ENCODE results near the gene EEPD1.

Gene EEPD1

GRCh38 chr7:36305648-36306047 is 152.6 kb downstream of the EEPD1 start:
- DNase-seq, result no peak
- no peak overlapping the region for H3K4me3 ChIP-seq (ENCODE audit: low read depth in 1 of 2, low read length in 2 of 2)
- H4K20me1 ChIP-seq (ENCODE audit: insufficient read depth, low read length), result no peaks in the 10 kb centered on the region
- H3K9me3 ChIP-seq (ENCODE audit: insufficient read depth, low read length, severe bottlenecking), result no peaks in the 10 kb centered on the region
- no peaks in the 10 kb centered on the region for H3K79me2 ChIP-seq (ENCODE audit: insufficient read depth, low read length)
- no peaks in the 10 kb centered on the region for H3K27me3 ChIP-seq (ENCODE audit: insufficient read depth, low read length, poor library complexity)
- no peak overlapping the region for H2AFZ ChIP-seq (ENCODE audit: low read depth, low read length)
- H3K4me1 ChIP-seq (ENCODE audit: insufficient read depth, low read length), result no peaks in the 10 kb centered on the region
- TF ChIP-seq EZH2 (IDR thresholded peaks at IDR 0.05; ENCODE audit: borderline replicate concordance, low read depth, low read length, severe bottlenecking) (no peak), CTCF (IDR thresholded peaks at IDR 0.05; ENCODE audit: borderline replicate concordance, extremely low read depth, low read length, poor library complexity, severe bottlenecking) (no peak)
- H3K36me3 ChIP-seq (ENCODE audit: insufficient read depth, low read length), result no peaks in the 10 kb centered on the region
- no peak overlapping the region for H3K9ac ChIP-seq (ENCODE audit: low read depth, low read length)
- H3K27ac ChIP-seq (ENCODE audit: low read length), result no peak overlapping the region
- no peak for ATAC-seq (ENCODE audit: insufficient read depth, low read depth)
- no peak overlapping the region for H3K4me2 ChIP-seq (ENCODE audit: insufficient read depth, low read length)

GRCh38 chr7:36306222-36306621 is 153.2 kb downstream of the EEPD1 start:
- H3K36me3 ChIP-seq (ENCODE audit: insufficient read depth, low read length), result no peaks in the 10 kb centered on the region
- TF ChIP-seq EZH2 (IDR thresholded peaks at IDR 0.05; ENCODE audit: borderline replicate concordance, low read depth, low read length, severe bottlenecking) (no peak), CTCF (IDR thresholded peaks at IDR 0.05; ENCODE audit: borderline replicate concordance, extremely low read depth, low read length, poor library complexity, severe bottlenecking) (no peak)
- DNase-seq (no peak), ATAC-seq (ENCODE audit: insufficient read depth, low read depth) (no peak)
- no peak overlapping the region for H3K27ac ChIP-seq (ENCODE audit: low read length)
- no peak overlapping the region for H3K9ac ChIP-seq (ENCODE audit: low read depth, low read length)
- no peaks in the 10 kb centered on the region for H4K20me1 ChIP-seq (ENCODE audit: insufficient read depth, low read length)
- no peaks in the 10 kb centered on the region for H3K9me3 ChIP-seq (ENCODE audit: insufficient read depth, low read length, severe bottlenecking)
- H3K27me3 ChIP-seq (ENCODE audit: insufficient read depth, low read length, poor library complexity), result no peaks in the 10 kb centered on the region
- no peaks in the 10 kb centered on the region for H3K79me2 ChIP-seq (ENCODE audit: insufficient read depth, low read length)
- no peaks in the 10 kb centered on the region for H3K4me1 ChIP-seq (ENCODE audit: insufficient read depth, low read length)
- H2AFZ ChIP-seq (ENCODE audit: low read depth, low read length), result no peak overlapping the region
- no peak overlapping the region for H3K4me3 ChIP-seq (ENCODE audit: low read depth in 1 of 2, low read length in 2 of 2)
- H3K4me2 ChIP-seq (ENCODE audit: insufficient read depth, low read length), result no peak overlapping the region

GRCh38 chr7:36306722-36307121 is 153.7 kb downstream of the EEPD1 start:
- ATAC-seq (ENCODE audit: insufficient read depth, low read depth) (no peak), DNase-seq (no peak)
- no peak overlapping the region for H3K4me3 ChIP-seq (ENCODE audit: low read depth in 1 of 2, low read length in 2 of 2)
- no peaks in the 10 kb centered on the region for H3K4me1 ChIP-seq (ENCODE audit: insufficient read depth, low read length)
- TF ChIP-seq EZH2 (IDR thresholded peaks at IDR 0.05; ENCODE audit: borderline replicate concordance, low read depth, low read length, severe bottlenecking) (no peak), CTCF (IDR thresholded peaks at IDR 0.05; ENCODE audit: borderline replicate concordance, extremely low read depth, low read length, poor library complexity, severe bottlenecking) (no peak)
- no peaks in the 10 kb centered on the region for H3K9me3 ChIP-seq (ENCODE audit: insufficient read depth, low read length, severe bottlenecking)
- no peaks in the 10 kb centered on the region for H4K20me1 ChIP-seq (ENCODE audit: insufficient read depth, low read length)
- H3K9ac ChIP-seq (ENCODE audit: low read depth, low read length), result no peak overlapping the region
- H3K27me3 ChIP-seq (ENCODE audit: insufficient read depth, low read length, poor library complexity), result no peaks in the 10 kb centered on the region
- H3K27ac ChIP-seq (ENCODE audit: low read length), result no peak overlapping the region
- no peak overlapping the region for H3K4me2 ChIP-seq (ENCODE audit: insufficient read depth, low read length)
- no peaks in the 10 kb centered on the region for H3K79me2 ChIP-seq (ENCODE audit: insufficient read depth, low read length)
- H2AFZ ChIP-seq (ENCODE audit: low read depth, low read length), result no peak overlapping the region
- H3K36me3 ChIP-seq (ENCODE audit: insufficient read depth, low read length), result no peaks in the 10 kb centered on the region

GRCh38 chr7:36308031-36308430 is 155.0 kb downstream of the EEPD1 start:
- Histone ChIP-seq H3K4me1 (ENCODE audit: insufficient read depth, low read length) (no peaks in the 10 kb centered on the region), H3K36me3 (ENCODE audit: insufficient read depth, low read length) (no peaks in the 10 kb centered on the region), H3K4me2 (ENCODE audit: insufficient read depth, low read length) (no peak overlapping the region), H2AFZ (ENCODE audit: low read depth, low read length) (no peak overlapping the region), H3K27me3 (ENCODE audit: insufficient read depth, low read length, poor library complexity) (no peaks in the 10 kb centered on the region), H3K79me2 (ENCODE audit: insufficient read depth, low read length) (no peaks in the 10 kb centered on the region), H3K27ac (ENCODE audit: low read length) (no peak overlapping the region), H3K9me3 (ENCODE audit: insufficient read depth, low read length, severe bottlenecking) (no peaks in the 10 kb centered on the region), H3K9ac (ENCODE audit: low read depth, low read length) (no peak overlapping the region), H3K4me3 (ENCODE audit: low read depth in 1 of 2, low read length in 2 of 2) (no peak overlapping the region), H4K20me1 (ENCODE audit: insufficient read depth, low read length) (no peaks in the 10 kb centered on the region)
- ATAC-seq (ENCODE audit: insufficient read depth, low read depth) (no peak), DNase-seq (no peak)
- TF ChIP-seq EZH2 (IDR thresholded peaks at IDR 0.05; ENCODE audit: borderline replicate concordance, low read depth, low read length, severe bottlenecking) (no peak), CTCF (IDR thresholded peaks at IDR 0.05; ENCODE audit: borderline replicate concordance, extremely low read depth, low read length, poor library complexity, severe bottlenecking) (no peak)

Data from DND-41 (cell line).